Astrocyte of the spinal cord (primary cell): Measurements from ENCODE around the gene CASZ1.

Experiments used
- DNase-seq: peaks from one replicate; pipeline ENCODE4 v3.0.0; 2011; ENCODE audit warnings: low read depth, low spot score
- H3K4me3 ChIP-seq: 2 replicates; pipeline ENCODE4 v1.5.1; 2011; ENCODE audit warnings: low read depth, mild to moderate bottlenecking, low read length, moderate library complexity
- in situ Hi-C: cut with HindIII; loops from 2 replicates; pipeline ENCODE4 v1.10.0; 2017; ENCODE audit warnings: low sequenced_read_pairs
- TF ChIP-seq, protein P1 (sequence below): IDR thresholded peaks from 2 replicates; pipeline ENCODE4 v1.5.1; 2012; ENCODE audit warnings: low read depth, mild to moderate bottlenecking, low read length, inconsistent platforms

CASZ1 gene

DNA sequence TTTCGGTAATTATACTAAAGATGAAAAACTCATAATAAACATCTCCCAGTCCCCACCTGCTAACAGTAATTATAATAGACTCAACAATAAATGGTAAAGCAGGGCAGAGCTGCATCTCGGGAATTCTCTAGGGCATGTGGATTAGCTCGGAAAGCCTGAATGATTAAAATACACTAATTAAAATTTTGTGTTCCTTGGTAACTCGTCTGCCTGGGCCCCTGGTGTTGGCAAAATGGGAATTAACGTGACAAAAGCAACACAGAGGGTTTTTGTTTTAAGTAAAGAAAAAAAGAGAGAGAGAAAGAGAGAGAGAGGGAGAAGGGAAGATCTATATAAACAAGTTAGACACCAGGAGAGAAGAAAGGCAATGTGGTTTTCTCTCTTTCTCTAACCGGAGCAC, 62.1 kb downstream of the CASZ1 start:
- in situ Hi-C loops, result no loop called here
- no peak overlapping the region for H3K4me3 ChIP-seq

DNA sequence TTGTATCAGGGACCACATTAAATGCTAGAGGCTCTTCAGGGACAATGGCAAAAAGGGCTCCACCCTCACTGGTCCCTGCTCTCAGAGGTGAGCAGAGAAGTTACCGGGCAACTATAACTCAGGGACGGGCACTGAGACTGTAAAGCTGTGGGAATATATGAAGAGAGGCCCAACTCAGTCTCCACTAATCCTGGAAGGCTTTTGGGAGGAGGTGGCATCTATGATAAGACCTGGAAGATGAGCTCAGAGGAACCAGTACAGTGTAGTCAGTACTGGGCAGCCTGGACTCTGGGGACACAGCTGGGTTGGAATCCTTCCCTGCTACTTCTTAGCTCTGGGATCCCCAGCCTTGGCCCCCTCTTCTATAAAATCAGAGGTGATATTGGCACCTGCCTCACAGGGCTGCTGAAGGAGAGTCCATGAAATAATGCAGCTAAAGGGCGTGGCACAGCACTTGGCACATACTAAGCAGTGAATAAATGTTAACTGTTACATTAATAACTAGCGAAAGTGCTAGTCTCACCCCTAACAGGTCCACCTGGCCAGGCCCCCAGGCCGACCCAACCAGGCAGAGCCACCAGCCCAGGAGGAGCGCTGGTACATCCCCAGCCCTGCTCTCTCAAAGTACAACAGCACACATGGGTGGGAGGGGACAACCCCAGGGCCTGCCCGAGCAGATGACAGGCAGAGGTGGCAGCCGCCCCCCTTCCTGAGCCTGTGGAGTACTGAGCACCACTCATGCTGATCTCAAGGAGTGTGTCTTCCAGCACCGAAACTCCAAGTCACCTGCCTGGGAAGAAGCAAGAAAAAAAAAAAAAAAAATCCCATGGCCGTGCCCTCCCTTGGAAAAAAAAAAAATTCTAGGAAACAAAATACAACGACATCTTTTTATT, 62.7 kb downstream of the CASZ1 start:
- TF ChIP-seq, protein P1, sequence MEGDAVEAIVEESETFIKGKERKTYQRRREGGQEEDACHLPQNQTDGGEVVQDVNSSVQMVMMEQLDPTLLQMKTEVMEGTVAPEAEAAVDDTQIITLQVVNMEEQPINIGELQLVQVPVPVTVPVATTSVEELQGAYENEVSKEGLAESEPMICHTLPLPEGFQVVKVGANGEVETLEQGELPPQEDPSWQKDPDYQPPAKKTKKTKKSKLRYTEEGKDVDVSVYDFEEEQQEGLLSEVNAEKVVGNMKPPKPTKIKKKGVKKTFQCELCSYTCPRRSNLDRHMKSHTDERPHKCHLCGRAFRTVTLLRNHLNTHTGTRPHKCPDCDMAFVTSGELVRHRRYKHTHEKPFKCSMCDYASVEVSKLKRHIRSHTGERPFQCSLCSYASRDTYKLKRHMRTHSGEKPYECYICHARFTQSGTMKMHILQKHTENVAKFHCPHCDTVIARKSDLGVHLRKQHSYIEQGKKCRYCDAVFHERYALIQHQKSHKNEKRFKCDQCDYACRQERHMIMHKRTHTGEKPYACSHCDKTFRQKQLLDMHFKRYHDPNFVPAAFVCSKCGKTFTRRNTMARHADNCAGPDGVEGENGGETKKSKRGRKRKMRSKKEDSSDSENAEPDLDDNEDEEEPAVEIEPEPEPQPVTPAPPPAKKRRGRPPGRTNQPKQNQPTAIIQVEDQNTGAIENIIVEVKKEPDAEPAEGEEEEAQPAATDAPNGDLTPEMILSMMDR, result no peak
- in situ Hi-C loops, result no loop called here
- H3K4me3 ChIP-seq, result no peak overlapping the region
- no peak for DNase-seq

More for the DNA sequence above, 62.1 kb downstream of the CASZ1 start:
- TF ChIP-seq, protein P1, result no peak
- DNase-seq, result no peak

DNA sequence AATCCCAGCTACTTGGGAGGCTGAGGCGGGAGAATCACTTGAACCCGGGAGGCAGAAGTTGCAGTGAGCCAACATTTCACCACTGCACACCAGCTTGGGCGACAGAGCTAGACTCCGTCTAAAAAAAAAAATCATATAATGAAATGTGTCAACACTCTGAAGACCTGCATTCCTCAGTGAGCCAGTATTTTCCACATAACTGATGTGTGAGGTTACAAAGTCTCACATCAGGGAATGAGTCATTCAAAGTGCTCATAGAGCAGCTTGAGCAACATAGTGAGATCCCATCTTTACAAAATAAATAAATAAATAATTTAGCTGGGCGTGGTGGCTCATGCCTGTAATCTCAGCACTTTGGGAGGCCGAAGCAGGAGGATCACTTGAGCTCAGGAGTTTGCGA, 65.5 kb downstream of the CASZ1 start:
- no peak overlapping the region for H3K4me3 ChIP-seq
- peak; percentile 46 for DNase-seq
- in situ Hi-C loops, result no loop called here
- TF ChIP-seq, protein P1, result no peak

DNA sequence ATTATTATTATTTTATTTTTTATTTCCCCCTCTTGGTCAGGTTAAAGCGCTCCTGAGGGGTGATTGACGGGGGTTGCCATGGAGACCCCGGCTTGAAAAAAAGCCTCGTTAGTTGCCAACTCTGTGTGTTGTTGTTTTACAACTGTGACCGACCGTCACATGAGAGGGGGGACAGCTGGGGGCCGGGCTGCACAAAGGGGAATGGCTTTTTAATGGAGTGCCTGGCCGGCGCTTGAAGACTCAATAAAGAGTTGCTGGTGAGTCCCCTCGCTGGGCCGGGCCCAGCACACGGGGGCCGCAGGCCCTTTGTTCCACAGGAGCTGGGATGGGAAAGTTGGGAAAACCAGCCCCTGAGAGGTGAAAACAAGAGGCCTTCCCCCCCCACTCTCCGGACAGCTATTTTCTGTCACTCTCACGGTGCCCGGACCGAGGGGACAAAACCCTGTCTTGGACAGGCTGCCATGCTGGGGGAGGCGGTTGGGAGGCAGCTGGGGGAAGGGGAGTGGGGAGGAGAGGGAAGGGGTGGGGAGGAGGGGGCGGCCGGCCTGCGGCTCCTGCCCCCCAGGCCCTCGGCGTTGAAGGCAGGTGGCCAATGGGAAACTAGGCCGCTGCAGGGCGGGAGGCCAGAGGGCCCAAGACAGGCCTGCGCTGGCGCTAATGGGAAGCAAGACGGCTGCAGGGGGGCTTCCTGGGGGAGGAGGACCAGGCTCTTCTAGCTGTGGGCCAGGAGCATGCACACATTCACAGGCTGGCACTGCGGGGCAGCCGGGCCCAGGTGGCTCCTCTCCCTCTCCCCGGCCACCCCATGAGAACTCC, 67.6 kb downstream of the CASZ1 start:
- no peak overlapping the region for H3K4me3 ChIP-seq
- in situ Hi-C loops, result no loop called here
- no peak for DNase-seq
- TF ChIP-seq, protein P1, result no peak

DNA sequence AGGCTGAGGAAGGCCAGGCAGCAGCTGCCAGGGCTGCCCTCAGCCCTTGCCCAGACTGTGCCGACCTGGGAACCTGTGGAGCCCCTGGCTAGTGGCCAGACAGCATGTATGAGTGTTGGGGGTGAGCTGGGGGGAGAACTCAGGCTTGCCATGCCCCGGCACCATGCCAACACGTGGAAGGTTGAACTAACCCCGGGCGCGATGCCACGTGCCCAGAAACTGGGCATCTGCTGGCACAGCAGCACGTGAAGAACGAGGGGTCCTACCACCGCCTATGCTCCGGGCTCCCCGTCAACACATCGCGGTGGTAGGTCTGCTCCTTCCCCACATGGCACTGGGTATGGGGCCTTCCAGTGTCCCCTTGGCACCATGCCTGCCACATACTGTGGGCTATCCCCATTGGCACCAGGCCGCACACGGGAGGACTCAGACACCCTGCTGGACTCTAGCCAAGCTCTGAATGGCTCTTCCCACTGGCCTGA, 68.7 kb downstream of the CASZ1 start:
- TF ChIP-seq, protein P1, result no peak
- in situ Hi-C loops, result no loop called here

DNA sequence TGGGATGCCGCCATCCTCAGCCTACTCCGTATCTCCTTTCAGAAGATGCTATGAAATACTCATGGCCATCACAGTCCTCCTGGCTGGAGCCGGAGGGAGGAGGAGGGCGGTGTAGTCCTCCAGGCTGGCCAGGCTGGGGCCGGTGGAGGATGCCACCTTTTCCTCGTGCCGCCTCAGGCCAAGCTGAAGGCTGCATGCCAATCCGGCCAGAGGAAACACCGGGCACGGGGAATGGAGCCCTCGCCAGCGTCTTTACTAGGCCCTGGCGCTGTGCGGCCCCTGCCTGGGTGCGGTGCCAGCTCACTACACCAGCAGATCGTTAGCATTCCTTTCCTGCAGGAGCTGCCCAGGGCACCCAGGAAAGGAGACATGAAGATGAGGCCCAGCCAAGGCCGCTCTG, 70.1 kb downstream of the CASZ1 start:
- H3K4me3 ChIP-seq, result no peak overlapping the region
- in situ Hi-C loops, result no loop called here
- TF ChIP-seq, protein P1, result no peak
- DNase-seq, result no peak

More for the DNA sequence above, 68.7 kb downstream of the CASZ1 start:
- no peak overlapping the region for H3K4me3 ChIP-seq
- no peak for DNase-seq
